ENCODE measurements around the gene SYNJ2.

DNA sequence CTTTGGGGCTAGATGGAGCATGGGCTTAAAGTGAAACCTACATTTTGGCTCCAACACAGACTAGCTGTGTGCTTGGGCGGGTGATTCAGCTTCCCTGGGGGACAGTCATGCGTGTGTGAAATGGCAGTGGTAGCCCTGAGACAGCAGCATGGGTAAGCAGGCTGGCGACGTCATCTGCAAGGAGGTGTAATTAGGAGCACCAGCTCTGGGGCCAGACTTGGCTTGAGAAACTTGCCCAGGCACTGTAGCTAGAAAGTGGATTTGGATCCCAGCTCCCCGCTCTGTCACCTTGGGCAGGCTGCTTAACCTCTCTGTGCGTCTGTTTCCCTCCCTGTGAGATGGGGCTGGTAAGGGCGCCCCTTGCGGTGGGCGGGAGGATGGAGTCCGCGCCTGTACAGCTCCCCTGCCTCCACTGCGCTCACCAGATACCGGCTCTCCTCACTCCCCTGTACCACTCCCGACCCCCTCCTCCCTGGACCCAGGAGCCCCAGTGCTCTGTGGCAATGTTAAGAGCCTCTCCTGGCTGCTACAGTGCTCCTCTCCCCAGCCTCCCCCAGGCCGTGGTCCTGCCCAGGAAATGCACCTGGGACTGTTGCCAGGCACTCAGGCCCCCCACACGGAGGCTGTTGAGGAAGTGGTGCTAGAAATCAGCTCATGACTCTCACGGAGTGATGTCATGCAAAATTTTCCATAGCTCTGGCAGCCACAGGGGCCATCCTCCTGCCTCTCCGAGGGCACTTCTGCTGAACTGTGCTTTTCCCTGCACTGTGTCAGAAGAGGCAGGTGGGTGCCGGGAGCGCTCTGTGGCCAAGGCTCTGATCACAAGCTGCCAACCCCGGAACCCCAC is 44.6 kb downstream of the SYNJ2 start:
- TF ChIP-seq, protein P1, sequence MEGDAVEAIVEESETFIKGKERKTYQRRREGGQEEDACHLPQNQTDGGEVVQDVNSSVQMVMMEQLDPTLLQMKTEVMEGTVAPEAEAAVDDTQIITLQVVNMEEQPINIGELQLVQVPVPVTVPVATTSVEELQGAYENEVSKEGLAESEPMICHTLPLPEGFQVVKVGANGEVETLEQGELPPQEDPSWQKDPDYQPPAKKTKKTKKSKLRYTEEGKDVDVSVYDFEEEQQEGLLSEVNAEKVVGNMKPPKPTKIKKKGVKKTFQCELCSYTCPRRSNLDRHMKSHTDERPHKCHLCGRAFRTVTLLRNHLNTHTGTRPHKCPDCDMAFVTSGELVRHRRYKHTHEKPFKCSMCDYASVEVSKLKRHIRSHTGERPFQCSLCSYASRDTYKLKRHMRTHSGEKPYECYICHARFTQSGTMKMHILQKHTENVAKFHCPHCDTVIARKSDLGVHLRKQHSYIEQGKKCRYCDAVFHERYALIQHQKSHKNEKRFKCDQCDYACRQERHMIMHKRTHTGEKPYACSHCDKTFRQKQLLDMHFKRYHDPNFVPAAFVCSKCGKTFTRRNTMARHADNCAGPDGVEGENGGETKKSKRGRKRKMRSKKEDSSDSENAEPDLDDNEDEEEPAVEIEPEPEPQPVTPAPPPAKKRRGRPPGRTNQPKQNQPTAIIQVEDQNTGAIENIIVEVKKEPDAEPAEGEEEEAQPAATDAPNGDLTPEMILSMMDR (IDR thresholded peaks at IDR 0.05; ENCODE audit: insufficient read depth, low read depth, low read length), result peak; percentile 50
- no peak for TF ChIP-seq EZH2 (IDR thresholded peaks at IDR 0.05; ENCODE audit: insufficient read depth, low read length)

Data from astrocyte (in vitro differentiated cells and primary cell).